ACHN (cell line): ENCODE measurements around the gene RBM12.
A peak's percentile ranks its signal among the peaks of the same experiment; 100 is the strongest.

Experiments
- DNase-seq: peaks from one replicate; pipeline ENCODE4 v3.0.0-alpha.2; 2015
- in situ Hi-C: cut with HindIII; loops from 2 replicates; pipeline ENCODE4 v1.10.0; 2017; ENCODE audit warnings: low sequenced_read_pairs, low pct_ligation_motif_present, low pct_unique_long_range_greater_than_20kb

RBM12 gene

DNA sequence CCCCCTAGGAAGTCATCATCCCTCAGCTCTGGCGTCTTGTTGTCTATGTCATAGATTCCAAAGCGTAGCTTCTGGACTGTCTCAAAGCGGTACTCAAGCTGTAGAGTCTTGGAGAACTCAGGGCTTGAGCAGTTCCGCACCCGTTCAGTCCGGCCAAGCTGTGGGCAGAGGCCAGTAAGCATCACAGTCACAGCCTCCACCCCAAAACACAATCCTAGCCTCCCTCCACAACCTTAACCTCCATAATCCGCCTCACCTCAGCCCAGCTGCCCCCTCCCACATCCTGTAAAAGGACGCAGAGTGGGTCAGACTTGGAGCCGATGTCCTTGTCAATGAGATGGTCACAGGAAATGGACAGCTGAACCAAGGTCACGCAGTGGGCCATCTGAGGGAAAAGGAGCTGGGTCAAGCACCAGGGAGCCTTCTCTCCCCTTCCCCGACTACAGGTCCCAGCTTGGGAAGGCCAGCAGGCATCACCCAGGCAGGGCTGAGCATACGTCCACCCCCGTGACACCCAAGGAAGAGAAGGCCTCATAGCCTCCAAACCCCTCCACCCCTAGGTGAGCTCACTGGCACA, 32.1 kb downstream of the RBM12 start:
- DNase-seq, result no peak
- in situ Hi-C loops, result no loop called here

- in situ Hi-C loops, result no loop called here
- no peak for DNase-seq
These were observed 34.1 kb downstream of the RBM12 start for GRCh38 chr20:35630636-35631035.

- in situ Hi-C loops, result no loop called here
- DNase-seq, result no peak
These were observed 35.1 kb downstream of the RBM12 start for GRCh38 chr20:35629427-35630145.

- in situ Hi-C loops, result no loop called here
- no peak for DNase-seq
These were observed 37.6 kb downstream of the RBM12 start for GRCh38 chr20:35627121-35627520.

DNA sequence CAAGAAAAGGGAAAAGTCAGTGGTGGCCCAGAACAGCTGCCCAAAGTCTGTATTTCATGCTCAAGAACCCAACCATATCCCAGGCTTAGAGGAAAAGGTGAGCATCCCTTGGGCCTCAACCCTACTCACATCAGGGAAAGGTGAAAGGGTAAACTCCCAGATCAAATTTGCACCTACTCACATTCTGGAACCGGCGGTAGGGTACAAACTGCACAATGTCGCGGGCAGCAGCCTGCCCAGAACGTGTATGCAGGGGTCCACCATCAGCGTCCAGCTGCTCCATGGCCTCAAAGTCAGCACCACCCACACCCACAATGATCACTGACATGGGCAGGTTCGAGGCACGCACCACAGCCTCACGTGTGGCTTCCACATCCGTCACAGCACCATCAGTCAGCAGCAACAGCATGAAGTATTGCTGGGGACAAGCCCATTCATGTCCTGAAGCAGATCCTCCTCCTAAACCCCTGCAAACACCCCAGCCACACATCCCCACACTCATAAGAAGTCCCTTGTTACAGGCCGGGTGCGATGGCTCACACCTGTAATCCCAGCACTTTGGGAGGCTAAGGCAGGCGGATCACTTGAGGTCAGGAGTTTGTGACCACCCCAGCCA, 38.2 kb downstream of the RBM12 start:
- DNase-seq, result no peak
- in situ Hi-C loops, result no loop called here

- in situ Hi-C loops, result no loop called here
- DNase-seq, result no peak
These were observed 38.9 kb downstream of the RBM12 start for GRCh38 chr20:35625584-35626385.

- in situ Hi-C loops, result no loop called here
These were observed 43.1 kb downstream of the RBM12 start for GRCh38 chr20:35621560-35621946.

DNA sequence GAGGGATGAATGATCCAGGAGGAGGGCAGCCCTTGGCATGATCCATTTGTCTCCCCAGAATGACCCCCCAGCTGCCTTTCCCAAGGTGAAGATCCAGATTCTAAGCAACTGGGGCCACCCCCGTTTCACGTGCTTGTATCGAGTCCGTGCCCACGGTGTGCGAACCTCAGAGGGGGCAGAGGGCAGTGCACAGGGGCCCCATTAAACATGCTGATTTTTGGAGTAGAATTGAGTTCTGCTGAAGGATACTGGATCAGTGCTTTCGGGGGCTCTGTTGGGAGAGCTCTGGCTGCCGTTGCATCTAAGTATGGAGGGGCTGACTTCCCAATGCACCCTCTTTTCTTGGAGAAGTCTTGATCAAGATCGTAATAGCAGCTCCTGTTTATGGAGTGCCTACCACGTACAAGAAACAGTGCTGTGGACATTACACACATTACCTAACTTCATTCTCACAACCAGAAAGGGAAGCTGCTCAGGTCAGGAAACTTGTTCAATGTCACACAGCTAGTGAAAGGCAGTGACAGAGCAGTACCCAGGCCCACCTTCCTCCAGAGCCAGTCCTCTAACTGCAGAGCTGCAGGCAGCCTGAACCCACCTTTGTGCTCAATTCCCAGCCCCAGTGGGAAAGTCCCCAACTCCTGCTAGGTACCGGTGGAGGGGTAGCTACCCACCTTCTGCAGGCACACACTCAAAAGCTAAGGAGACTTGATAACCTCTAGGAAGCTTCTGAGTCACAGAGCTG, 43.7 kb downstream of the RBM12 start:
- DNase-seq, result no peak
- in situ Hi-C loops, result no loop called here

More at GRCh38 chr20:35621560-35621946, 43.1 kb downstream of the RBM12 start:
- no peak for DNase-seq

DNA sequence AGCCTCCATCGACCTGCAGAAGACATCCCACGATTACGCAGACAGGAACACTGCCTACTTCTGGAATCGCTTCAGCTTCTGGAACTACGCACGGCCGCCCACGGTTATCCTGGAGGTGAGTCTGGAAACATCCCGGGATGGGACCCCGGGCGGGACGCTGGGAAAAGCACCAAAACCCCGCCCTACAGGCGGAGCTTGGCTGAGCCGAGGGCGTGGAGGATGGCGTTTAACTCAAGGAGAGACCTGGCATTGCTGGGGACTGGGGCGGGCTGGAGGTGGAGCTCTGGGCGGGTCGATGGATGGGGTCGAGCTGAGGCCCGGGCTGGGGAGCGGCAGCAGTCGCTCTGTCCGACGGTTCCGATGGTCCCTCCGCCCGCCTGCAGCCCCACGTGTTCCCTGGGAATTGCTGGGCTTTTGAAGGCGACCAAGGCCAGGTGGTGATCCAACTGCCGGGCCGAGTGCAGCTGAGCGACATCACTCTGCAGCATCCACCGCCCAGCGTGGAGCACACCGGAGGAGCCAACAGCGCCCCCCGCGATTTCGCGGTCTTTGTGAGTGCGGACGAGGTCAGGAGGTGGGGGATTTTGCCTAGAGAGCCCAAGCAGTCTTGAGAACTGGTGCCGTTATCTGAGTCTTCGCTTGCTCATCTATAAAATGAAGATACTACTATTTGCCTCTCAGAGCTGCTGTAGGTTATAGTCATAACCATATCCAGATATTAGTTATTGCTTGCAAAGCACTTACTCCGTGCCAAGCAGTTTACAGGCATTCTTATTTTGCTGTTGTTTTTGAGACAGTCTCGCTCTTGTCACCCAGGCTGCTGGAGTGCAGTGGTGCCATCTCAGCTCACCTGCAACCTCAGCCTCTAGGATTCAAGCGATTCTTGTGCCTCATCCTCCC, 45.3 kb downstream of the RBM12 start:
- peak; percentile 91 for DNase-seq
- in situ Hi-C loops, result no loop called here

- in situ Hi-C loops, result no loop called here
- DNase-seq, result peak; percentile 44
These were observed 46.2 kb downstream of the RBM12 start for GRCh38 chr20:35618263-35619131.

- peak; percentile 71 for DNase-seq
- in situ Hi-C loops, result no loop called here
These were observed 47.1 kb downstream of the RBM12 start for GRCh38 chr20:35617397-35618262.

DNA sequence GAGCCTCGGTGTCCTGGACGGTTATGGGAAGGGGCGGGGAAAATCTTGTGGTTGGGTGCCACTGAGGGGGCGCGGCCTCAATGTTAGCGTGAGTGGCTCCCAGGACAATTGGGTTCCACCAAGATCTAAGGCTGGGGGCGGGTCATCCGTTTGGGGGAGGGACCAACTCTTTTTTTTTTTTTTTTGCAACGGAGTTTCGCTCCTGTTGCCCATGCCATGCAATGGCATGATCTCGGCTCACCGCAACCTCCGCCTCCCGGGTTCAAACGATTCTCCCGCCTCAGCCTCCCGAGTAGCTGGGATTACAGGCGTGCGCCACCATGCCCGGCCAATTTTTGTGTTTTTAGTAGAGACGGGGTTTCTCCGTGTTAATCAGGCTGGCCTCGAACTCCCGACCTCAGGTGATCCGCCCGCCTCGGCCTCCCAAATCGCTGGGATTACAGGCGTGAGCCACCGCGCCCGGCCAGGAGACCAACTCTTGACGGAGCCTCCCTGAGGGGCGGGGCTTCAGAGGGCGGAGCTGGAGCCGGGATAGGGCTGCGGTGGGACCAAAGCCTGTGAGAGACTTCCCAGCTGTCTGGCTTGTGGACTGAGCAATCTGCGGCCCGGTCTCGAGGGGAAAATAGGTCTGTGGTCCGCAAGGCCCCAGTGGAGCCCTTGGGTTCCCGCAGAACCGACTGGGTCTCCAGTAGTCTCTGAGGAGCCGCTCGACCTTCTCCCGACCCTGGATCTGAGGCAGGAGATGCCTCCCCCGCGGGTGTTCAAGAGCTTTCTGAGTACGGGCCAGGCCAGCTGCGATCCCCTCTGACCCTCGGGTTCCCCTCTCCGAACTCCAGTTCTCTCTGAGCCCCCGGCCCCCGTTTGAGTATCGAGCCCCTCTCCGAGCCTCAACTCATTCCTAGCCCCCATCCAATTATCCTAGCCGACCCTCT, 48.0 kb downstream of the RBM12 start:
- peak; percentile 84 for DNase-seq
- in situ Hi-C loops, result no loop called here

GRCh38 chr20:35615667-35616464, 48.8 kb downstream of the RBM12 start, which contains the start of gene SPAG4:
SPAG4 (plus strand) TSS chr20:35615829; CDS start chr20:35616004, 175 bp downstream.
- peak; percentile 98 for DNase-seq
- in situ Hi-C loops, result no loop called here

- in situ Hi-C loops, result no loop called here
These were observed 53.2 kb downstream of the RBM12 start for GRCh38 chr20:35611482-35611881.

More at GRCh38 chr20:35611482-35611881, 53.2 kb downstream of the RBM12 start:
- no peak for DNase-seq
